Body of pancreas (tissue), 4 donors: ENCODE data around the gene MMD.

Experiments used
- CTCF ChIP-seq, 7 experiments: fragments of 450-650 bp in 4 of 7; fragments of 200-600 bp in 3 of 7; sonication (generic) in 3 of 7; IDR thresholded peaks; one replicate each; pipeline ENCODE4 v1.5.1; 2016 to 2019; ENCODE audit warnings: antibody characterized with exemption in 7 of 7
- POLR2A ChIP-seq, 3 donors: fragments of 450-650 bp; IDR thresholded peaks; one replicate each; pipeline ENCODE4 v1.6.1; 2016; ENCODE audit warnings: antibody characterized with exemption in 3 of 3, mild to moderate bottlenecking in 2 of 3

- TF ChIP-seq CTCF (IDR thresholded peaks at IDR 0.05) = no peak
- TF ChIP-seq POLR2A (IDR thresholded peaks at IDR 0.05) = no peak
Observed at GRCh38 chr17:55418369-55419268, 3.0 kb downstream of the MMD start.
